ENCODE data around the gene TP53TG5.

DNA sequence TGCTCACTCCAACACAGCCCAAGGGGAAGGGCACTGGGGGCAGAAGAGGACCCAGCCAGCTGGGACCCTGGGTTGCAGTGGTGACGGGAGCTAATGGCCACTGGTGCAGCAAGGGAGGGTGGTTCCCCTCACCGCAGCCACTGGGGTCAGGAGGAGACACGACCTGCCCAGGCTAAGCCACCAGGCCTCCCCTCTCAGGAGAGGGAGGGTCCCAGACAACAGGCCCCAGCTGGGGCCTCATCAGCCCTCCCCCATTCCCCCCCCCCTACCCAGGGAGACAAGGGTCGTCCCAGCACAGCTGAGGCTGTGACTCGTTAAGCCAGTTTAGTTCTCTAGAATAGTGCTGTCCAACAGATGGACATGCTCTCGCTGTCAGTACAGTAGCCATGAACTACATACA, 52.8 kb downstream of the TP53TG5 start:
- TF ChIP-seq, protein P1, sequence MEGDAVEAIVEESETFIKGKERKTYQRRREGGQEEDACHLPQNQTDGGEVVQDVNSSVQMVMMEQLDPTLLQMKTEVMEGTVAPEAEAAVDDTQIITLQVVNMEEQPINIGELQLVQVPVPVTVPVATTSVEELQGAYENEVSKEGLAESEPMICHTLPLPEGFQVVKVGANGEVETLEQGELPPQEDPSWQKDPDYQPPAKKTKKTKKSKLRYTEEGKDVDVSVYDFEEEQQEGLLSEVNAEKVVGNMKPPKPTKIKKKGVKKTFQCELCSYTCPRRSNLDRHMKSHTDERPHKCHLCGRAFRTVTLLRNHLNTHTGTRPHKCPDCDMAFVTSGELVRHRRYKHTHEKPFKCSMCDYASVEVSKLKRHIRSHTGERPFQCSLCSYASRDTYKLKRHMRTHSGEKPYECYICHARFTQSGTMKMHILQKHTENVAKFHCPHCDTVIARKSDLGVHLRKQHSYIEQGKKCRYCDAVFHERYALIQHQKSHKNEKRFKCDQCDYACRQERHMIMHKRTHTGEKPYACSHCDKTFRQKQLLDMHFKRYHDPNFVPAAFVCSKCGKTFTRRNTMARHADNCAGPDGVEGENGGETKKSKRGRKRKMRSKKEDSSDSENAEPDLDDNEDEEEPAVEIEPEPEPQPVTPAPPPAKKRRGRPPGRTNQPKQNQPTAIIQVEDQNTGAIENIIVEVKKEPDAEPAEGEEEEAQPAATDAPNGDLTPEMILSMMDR (IDR thresholded peaks at IDR 0.05) = no peak
- TF ChIP-seq POLR2AphosphoS5 (IDR thresholded peaks at IDR 0.05; ENCODE audit: low read depth, low read length) (no peak), SIN3A (IDR thresholded peaks at IDR 0.05; ENCODE audit: borderline replicate concordance, insufficient read depth, low read depth, low read length) (no peak)
- TF ChIP-seq, protein P2, sequence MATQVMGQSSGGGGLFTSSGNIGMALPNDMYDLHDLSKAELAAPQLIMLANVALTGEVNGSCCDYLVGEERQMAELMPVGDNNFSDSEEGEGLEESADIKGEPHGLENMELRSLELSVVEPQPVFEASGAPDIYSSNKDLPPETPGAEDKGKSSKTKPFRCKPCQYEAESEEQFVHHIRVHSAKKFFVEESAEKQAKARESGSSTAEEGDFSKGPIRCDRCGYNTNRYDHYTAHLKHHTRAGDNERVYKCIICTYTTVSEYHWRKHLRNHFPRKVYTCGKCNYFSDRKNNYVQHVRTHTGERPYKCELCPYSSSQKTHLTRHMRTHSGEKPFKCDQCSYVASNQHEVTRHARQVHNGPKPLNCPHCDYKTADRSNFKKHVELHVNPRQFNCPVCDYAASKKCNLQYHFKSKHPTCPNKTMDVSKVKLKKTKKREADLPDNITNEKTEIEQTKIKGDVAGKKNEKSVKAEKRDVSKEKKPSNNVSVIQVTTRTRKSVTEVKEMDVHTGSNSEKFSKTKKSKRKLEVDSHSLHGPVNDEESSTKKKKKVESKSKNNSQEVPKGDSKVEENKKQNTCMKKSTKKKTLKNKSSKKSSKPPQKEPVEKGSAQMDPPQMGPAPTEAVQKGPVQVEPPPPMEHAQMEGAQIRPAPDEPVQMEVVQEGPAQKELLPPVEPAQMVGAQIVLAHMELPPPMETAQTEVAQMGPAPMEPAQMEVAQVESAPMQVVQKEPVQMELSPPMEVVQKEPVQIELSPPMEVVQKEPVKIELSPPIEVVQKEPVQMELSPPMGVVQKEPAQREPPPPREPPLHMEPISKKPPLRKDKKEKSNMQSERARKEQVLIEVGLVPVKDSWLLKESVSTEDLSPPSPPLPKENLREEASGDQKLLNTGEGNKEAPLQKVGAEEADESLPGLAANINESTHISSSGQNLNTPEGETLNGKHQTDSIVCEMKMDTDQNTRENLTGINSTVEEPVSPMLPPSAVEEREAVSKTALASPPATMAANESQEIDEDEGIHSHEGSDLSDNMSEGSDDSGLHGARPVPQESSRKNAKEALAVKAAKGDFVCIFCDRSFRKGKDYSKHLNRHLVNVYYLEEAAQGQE (IDR thresholded peaks at IDR 0.05; ENCODE audit: insufficient read depth in 1 of 2, low read depth in 2 of 2, low read length in 1 of 2) = no peak

Data from Panc1 (cell line).